PC-3 (cell line): ENCODE measurements around the gene RAD23B. TPM values are rescaled to one million over a fixed set of nuclear protein-coding genes. Genes with fewer than 3 reads are reported as not detected.

ENCODE experiments used
- ATAC-seq: fragments of 200-7000 bp; cut with Tn5 transposase; 2 replicates; pipeline ENCODE4 v1.9.1; 2020; ENCODE audit warnings: mild to moderate bottlenecking, moderate library complexity
- BruUV-seq: library from RNA; stranded (reverse); fragments of 400-500 nt; replicated peaks from 2 replicates; lab custom pipeline; 2021; lab: Mats Ljungman, UMichigan
- CTCF ChIA-PET: fragments of 300-600 bp; sonication (Branson Sonifier 250); formaldehyde crosslinking; loops from one replicate; lab custom pipeline; 2022; ENCODE audit warnings: antibody characterized with exemption; lab: Charles Lee
- POLR2A ChIA-PET: fragments of 300-600 bp; sonication (Branson Sonifier 250); formaldehyde crosslinking; loops from one replicate; lab custom pipeline; 2022; ENCODE audit warnings: antibody characterized with exemption; ENCODE audit not compliant: unreplicated experiment; lab: Charles Lee
- DNase-seq: peaks from one replicate; pipeline ENCODE4 v3.0.0-alpha.2; 2015
- H2AFZ ChIP-seq: fragments of 300-600 bp; sonication (generic); 2 replicates; pipeline ENCODE4 v1.6.0; 2016; ENCODE audit warnings: antibody characterized with exemption, low read length
- H3F3A ChIP-seq: fragments of 300-600 bp; sonication (generic); one replicate; pipeline ENCODE4 v1.6.0; 2017; ENCODE audit warnings: antibody characterized with exemption, low read length, control low read depth, mild to moderate bottlenecking; ENCODE audit not compliant: unreplicated experiment
- H3K27ac ChIP-seq: fragments of 300-600 bp; sonication (generic); 2 replicates; pipeline ENCODE4 v1.5.1; 2016; ENCODE audit warnings: mild to moderate bottlenecking, low read length
- H3K27me3 ChIP-seq: fragments of 300-600 bp; sonication (generic); 2 replicates; pipeline ENCODE4 v1.6.1; 2016; ENCODE audit warnings: low read length, mixed read lengths
- H3K36me3 ChIP-seq: fragments of 300-600 bp; sonication (generic); 2 replicates; pipeline ENCODE4 v1.6.1; 2016; ENCODE audit warnings: low read depth, mixed run types, low read length, mixed read lengths
- H3K4me1 ChIP-seq: fragments of 300-600 bp; sonication (generic); 2 replicates; pipeline ENCODE4 v1.5.1; 2016; ENCODE audit warnings: low read length; ENCODE audit not compliant: insufficient read depth
- H3K4me2 ChIP-seq: fragments of 300-600 bp; sonication (generic); 2 replicates; pipeline ENCODE4 v1.6.0; 2016; ENCODE audit warnings: low read length
- H3K4me3 ChIP-seq: fragments of 300-600 bp; sonication (generic); 2 replicates; pipeline ENCODE4 v1.5.1; 2016; ENCODE audit warnings: mild to moderate bottlenecking, low read length, mixed read lengths
- H3K79me2 ChIP-seq: fragments of 300-600 bp; sonication (generic); 2 replicates; pipeline ENCODE4 v1.6.1; 2017; ENCODE audit warnings: low read length, mixed read lengths
- H3K9ac ChIP-seq: fragments of 300-600 bp; sonication (generic); 2 replicates; pipeline ENCODE4 v1.6.0; 2016; ENCODE audit warnings: mild to moderate bottlenecking, low read length
- H3K9me2 ChIP-seq: fragments of 300-600 bp; sonication (generic); replicated peaks from 2 replicates; pipeline ENCODE4 v1.6.1; 2016; ENCODE audit warnings: mixed run types, low read length, mixed read lengths
- H3K9me3 ChIP-seq: fragments of 300-600 bp; sonication (generic); 2 replicates; pipeline ENCODE4 v1.6.1; 2016; ENCODE audit warnings: low read length, mixed read lengths
- H4K20me1 ChIP-seq: fragments of 300-600 bp; sonication (generic); 2 replicates; pipeline ENCODE4 v1.6.1; 2016; ENCODE audit warnings: low read length, mixed read lengths
- EZH2 ChIP-seq: fragments of 300-600 bp; sonication (generic); IDR thresholded peaks from one replicate; pipeline ENCODE4 v1.6.1; 2017; ENCODE audit warnings: antibody characterized with exemption, mild to moderate bottlenecking, low read length; ENCODE audit not compliant: unreplicated experiment
- EZH2phosphoT487 ChIP-seq: fragments of 300-600 bp; sonication (generic); IDR thresholded peaks from 2 replicates; pipeline ENCODE4 v1.6.1; 2018; ENCODE audit warnings: mild to moderate bottlenecking, antibody characterized with exemption, low read length, borderline replicate concordance
- intact Hi-C: fragments of 100-400 bp; cut with micrococcal nuclease; formaldehyde crosslinking; loops from 2 replicates; pipeline ENCODE4 v1.9.0; 2023
- total RNA-seq: library from RNA; depleted of rRNA; stranded (reverse); fragments of >200 nt; gene quantifications from 2 replicates; pipeline ENCODE4 v1.2.3, GENCODE V29; 2014
- TF ChIP-seq, protein P1 (sequence below): fragments of 300-600 bp; sonication (generic); conservative IDR thresholded peaks from 2 replicates; pipeline ENCODE4 v1.5.1; 2017; ENCODE audit warnings: antibody characterized with exemption, low read depth, mild to moderate bottlenecking, low read length

Gene RAD23B
- total RNA-seq, 1 experiment from 2014 or later: 67.9 TPM

DNA sequence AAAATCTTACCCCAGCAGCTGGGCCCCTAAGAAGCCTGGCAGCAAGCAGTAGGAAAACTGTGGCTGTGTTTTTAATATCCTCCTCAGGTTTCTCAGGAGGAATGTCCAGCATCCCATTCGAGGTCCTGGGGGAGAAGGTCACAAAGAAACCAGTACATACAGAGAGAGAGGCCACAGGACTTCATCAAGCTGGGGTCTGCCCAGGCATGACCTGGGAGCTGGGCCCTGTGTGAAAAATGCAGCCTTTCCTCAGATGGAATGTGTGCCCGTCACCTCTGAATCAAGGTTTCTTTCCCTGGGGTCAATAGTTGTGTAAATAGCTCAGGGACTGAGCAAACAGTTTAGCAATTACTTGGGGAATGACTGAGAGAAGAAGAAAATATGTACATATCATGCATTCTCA is 33.9 kb upstream of the RAD23B start:
- Histone ChIP-seq H3K79me2 (no peaks in the 10 kb centered on the region), H3K4me1 (peaks cover 31% of the 10 kb centered on the region), H3F3A (no peaks in the 10 kb centered on the region), H3K4me2 (peak overlapping the region; percentile 47), H3K4me3 (no peak overlapping the region), H3K9me2 (no peaks in the 10 kb centered on the region), H3K9me3 (no peaks in the 10 kb centered on the region), H4K20me1 (no peaks in the 10 kb centered on the region), H3K36me3 (no peaks in the 10 kb centered on the region), H2AFZ (no peak overlapping the region), H3K27me3 (no peaks in the 10 kb centered on the region), H3K27ac (peak overlapping the region; percentile 63), H3K9ac (no peak overlapping the region)
- ChIA-PET CTCF (no interaction called here), POLR2A (interaction anchor here (0.7 kb wide), 1 partner anchor 26 kb away, joined by 6 read pairs; no protein-coding TSS in a partner anchor)
- ATAC-seq (peak; percentile 65), DNase-seq (peak; percentile 69)
- intact Hi-C loops: no loop called here
- BruUV-seq: no TSS peak
- no peak for TF ChIP-seq EZH2phosphoT487
- TF ChIP-seq, protein P1, sequence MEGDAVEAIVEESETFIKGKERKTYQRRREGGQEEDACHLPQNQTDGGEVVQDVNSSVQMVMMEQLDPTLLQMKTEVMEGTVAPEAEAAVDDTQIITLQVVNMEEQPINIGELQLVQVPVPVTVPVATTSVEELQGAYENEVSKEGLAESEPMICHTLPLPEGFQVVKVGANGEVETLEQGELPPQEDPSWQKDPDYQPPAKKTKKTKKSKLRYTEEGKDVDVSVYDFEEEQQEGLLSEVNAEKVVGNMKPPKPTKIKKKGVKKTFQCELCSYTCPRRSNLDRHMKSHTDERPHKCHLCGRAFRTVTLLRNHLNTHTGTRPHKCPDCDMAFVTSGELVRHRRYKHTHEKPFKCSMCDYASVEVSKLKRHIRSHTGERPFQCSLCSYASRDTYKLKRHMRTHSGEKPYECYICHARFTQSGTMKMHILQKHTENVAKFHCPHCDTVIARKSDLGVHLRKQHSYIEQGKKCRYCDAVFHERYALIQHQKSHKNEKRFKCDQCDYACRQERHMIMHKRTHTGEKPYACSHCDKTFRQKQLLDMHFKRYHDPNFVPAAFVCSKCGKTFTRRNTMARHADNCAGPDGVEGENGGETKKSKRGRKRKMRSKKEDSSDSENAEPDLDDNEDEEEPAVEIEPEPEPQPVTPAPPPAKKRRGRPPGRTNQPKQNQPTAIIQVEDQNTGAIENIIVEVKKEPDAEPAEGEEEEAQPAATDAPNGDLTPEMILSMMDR: no peak
- TF ChIP-seq EZH2: no peak

DNA sequence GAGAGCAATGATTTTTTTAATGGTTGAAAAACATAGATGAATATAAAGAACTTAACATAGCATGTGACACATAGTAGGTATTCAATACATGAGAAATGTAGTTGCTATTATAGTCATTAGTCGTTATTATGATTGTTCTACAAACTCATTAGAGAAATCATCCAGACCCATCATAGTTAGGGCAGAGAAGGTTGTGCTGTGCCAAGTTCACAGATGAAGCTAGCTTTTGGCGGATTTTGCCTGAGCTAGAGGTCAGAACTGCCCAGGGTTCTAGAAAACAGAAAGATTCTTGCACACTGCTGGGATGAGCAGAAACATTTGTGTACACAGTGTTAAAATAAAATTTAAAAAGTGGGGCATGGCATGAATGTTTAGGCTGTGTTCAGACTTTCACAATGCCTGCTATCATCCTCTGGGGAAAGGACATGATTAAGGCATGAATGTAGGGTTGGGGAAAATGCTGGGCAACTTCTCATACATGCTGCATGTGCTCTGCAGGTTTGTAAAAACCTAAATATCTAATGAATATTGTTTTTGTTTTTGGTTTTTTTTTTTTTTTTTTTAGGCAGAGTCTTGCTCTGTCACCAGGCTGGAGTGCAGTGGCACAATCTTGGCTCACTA is 33.3 kb upstream of the RAD23B start:
- ChIA-PET POLR2A (no interaction called here), CTCF (no interaction called here)
- intact Hi-C loops: no loop called here
- DNase-seq: no peak
- H3F3A ChIP-seq: no peaks in the 10 kb centered on the region
- peaks cover 25% of the 10 kb centered on the region for H3K4me1 ChIP-seq
- no peaks in the 10 kb centered on the region for H3K36me3 ChIP-seq
- H3K9ac ChIP-seq: no peak overlapping the region
- no TSS peak for BruUV-seq
- no peaks in the 10 kb centered on the region for H3K79me2 ChIP-seq
- H4K20me1 ChIP-seq: no peaks in the 10 kb centered on the region
- no peaks in the 10 kb centered on the region for H3K9me2 ChIP-seq
- no peaks in the 10 kb centered on the region for H3K27me3 ChIP-seq
- no peak overlapping the region for H3K4me3 ChIP-seq
- no peak overlapping the region for H2AFZ ChIP-seq
- peak overlapping the region; percentile 47; the same call in 1 of the 2 replicates for H3K4me2 ChIP-seq
- ATAC-seq: no peak
- H3K27ac ChIP-seq: peak overlapping the region; percentile 63
- TF ChIP-seq EZH2phosphoT487 (no peak), EZH2 (no peak)
- TF ChIP-seq, protein P1: no peak
- H3K9me3 ChIP-seq: no peaks in the 10 kb centered on the region

DNA sequence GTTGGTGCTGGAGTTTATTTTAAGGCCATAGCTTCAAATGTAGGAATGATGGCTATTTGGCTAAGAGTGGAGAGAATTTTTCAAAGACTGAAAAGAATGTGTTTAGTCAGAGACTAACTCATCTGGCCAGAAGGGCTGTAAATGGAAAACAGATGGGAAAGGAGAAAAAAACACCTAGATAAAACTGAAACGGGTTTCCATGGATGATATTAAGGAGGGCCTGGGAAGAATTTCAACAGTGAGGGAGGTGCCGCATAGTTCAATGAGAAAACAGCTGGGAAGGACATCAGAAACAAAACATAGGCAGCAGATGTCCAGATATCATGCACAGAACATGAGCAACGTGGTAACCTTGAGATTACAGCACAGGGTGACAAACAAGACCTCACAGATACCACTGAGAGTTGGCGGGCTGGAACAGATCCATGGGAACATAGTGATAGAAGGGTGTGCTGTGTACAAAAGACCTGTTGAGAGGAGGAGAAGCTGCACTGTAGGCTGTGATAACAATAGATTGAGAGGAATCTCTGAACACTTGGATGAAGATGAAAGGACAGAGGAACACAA is 31.2 kb upstream of the RAD23B start:
- Histone ChIP-seq H3K36me3 (no peaks in the 10 kb centered on the region), H3K9ac (no peak overlapping the region), H4K20me1 (no peaks in the 10 kb centered on the region), H3K9me3 (no peaks in the 10 kb centered on the region), H3K27me3 (no peaks in the 10 kb centered on the region), H3K4me1 (peaks cover 15% of the 10 kb centered on the region), H3K4me2 (no peak overlapping the region), H3K79me2 (no peaks in the 10 kb centered on the region), H3F3A (no peaks in the 10 kb centered on the region), H3K9me2 (no peaks in the 10 kb centered on the region), H3K27ac (no peak overlapping the region), H2AFZ (no peak overlapping the region), H3K4me3 (no peak overlapping the region)
- CTCF ChIA-PET: no interaction called here
- POLR2A ChIA-PET: no interaction called here
- BruUV-seq: no TSS peak
- DNase-seq (no peak), ATAC-seq (no peak)
- intact Hi-C loops: no loop called here
- TF ChIP-seq, protein P1: no peak
- no peak for TF ChIP-seq EZH2phosphoT487
- TF ChIP-seq EZH2: no peak
